Myocyte (in vitro differentiated cells): Measurements from ENCODE around the gene G2E3. TPM values are rescaled to one million over a fixed set of nuclear protein-coding genes. Genes with fewer than 3 reads are reported as not detected.
"Not testable (repeated sequence)": the region's sequence is repeated elsewhere in the genome, so short reads cannot be mapped to it uniquely, and the experiment has no call there.

Source experiments
- DNase-seq: peaks from one replicate; pipeline ENCODE4 v3.0.0-alpha.2; 2012; ENCODE audit warnings: low read depth
- total RNA-seq: library from RNA; depleted of rRNA; stranded (reverse); fragments of >200 nt; gene quantifications from 2 replicates; pipeline ENCODE4 v1.2.3, GENCODE V29; 2014

Gene G2E3
- total RNA-seq, 1 donor from 2014 or later = 12.3 TPM

GRCh38 chr14:30559638-30560091 is 707 bp downstream of the G2E3 start:
- peak; percentile 53 for DNase-seq

- no peak for DNase-seq
Measured at GRCh38 chr14:30560581-30560980, 1.6 kb downstream of the G2E3 start.

- no peak for DNase-seq
Measured at GRCh38 chr14:30564235-30564867, 5.4 kb downstream of the G2E3 start.

GRCh38 chr14:30564868-30565248 is 5.9 kb downstream of the G2E3 start:
- DNase-seq = no peak

GRCh38 chr14:30569216-30569902 is 10.4 kb downstream of the G2E3 start:
- DNase-seq = peak; percentile 22

- no peak for DNase-seq
Measured at GRCh38 chr14:30569903-30570226, 10.9 kb downstream of the G2E3 start.

GRCh38 chr14:30572237-30572636 is 13.3 kb downstream of the G2E3 start:
- DNase-seq = no peak

GRCh38 chr14:30572771-30573170 is 13.8 kb downstream of the G2E3 start:
- no peak for DNase-seq

- peak; percentile 50 for DNase-seq
Measured at GRCh38 chr14:30573226-30573814, 14.4 kb downstream of the G2E3 start.

- DNase-seq = no peak
Measured at GRCh38 chr14:30573966-30574365, 15.0 kb downstream of the G2E3 start.

- not testable (repeated sequence) for DNase-seq
Measured at GRCh38 chr14:30574777-30575176, 15.8 kb downstream of the G2E3 start.

- DNase-seq = not testable (repeated sequence)
Measured at GRCh38 chr14:30576333-30576732, 17.4 kb downstream of the G2E3 start.

- DNase-seq = peak; percentile 6
Measured at GRCh38 chr14:30580616-30581282, 21.8 kb downstream of the G2E3 start.

GRCh38 chr14:30581283-30581625 is 22.3 kb downstream of the G2E3 start:
- DNase-seq = no peak

- DNase-seq = no peak
Measured at GRCh38 chr14:30582376-30582775, 23.4 kb downstream of the G2E3 start.

- DNase-seq = no peak
Measured at GRCh38 chr14:30584058-30584630, 25.2 kb downstream of the G2E3 start.

GRCh38 chr14:30585204-30585603 is 26.2 kb downstream of the G2E3 start:
- DNase-seq = no peak

- no peak for DNase-seq
Measured at GRCh38 chr14:30587141-30587540, 28.2 kb downstream of the G2E3 start.

GRCh38 chr14:30588873-30589272 is 29.9 kb downstream of the G2E3 start:
- no peak for DNase-seq

GRCh38 chr14:30596935-30597334 is 38.0 kb downstream of the G2E3 start:
- no peak for DNase-seq

- DNase-seq = no peak
Measured at GRCh38 chr14:30597504-30597903, 38.5 kb downstream of the G2E3 start.
